GM18868 (cell line): ENCODE results near the gene MZT2A.
"Not testable (repeated sequence)": the region's sequence is repeated elsewhere in the genome, so short reads cannot be mapped to it uniquely, and the experiment has no call there.

Experiments
- ATAC-seq: cut with Tn5 transposase; IDR thresholded peaks from one replicate; pipeline ENCODE4 v1.9.1; 2021; ENCODE audit warnings: mild to moderate bottlenecking, moderate library complexity; ENCODE audit not compliant: unreplicated experiment

MZT2A gene

GRCh38 chr2:131492015-131492417 lies at the start of gene MZT2A:
TSS of gene MZT2A (minus strand) at chr2:131492397. CDS start at chr2:131492376, 21 bp downstream.
- ATAC-seq, result peak; percentile 4

- not testable (repeated sequence) for ATAC-seq
Observed at GRCh38 chr2:131538856-131539255, 46.7 kb upstream of the MZT2A start.

GRCh38 chr2:131536841-131537240 lies 44.6 kb upstream of the MZT2A start:
- not testable (repeated sequence) for ATAC-seq

GRCh38 chr2:131535951-131536826 lies 44.0 kb upstream of the MZT2A start:
- ATAC-seq, result not testable (repeated sequence)

- no peak for ATAC-seq
Observed at GRCh38 chr2:131535526-131535925, 43.3 kb upstream of the MZT2A start.

- ATAC-seq, result not testable (repeated sequence)
Observed at GRCh38 chr2:131534965-131535364, 42.8 kb upstream of the MZT2A start.

- ATAC-seq, result not testable (repeated sequence)
Observed at GRCh38 chr2:131534317-131534672, 42.1 kb upstream of the MZT2A start.

- ATAC-seq, result not testable (repeated sequence)
Observed at GRCh38 chr2:131533609-131534316, 41.6 kb upstream of the MZT2A start.

GRCh38 chr2:131532723-131533608 lies 40.8 kb upstream of the MZT2A start:
- not testable (repeated sequence) for ATAC-seq

- ATAC-seq, result not testable (repeated sequence)
Observed at GRCh38 chr2:131531547-131532185, 39.5 kb upstream of the MZT2A start.

GRCh38 chr2:131530626-131531344 lies 38.6 kb upstream of the MZT2A start:
- not testable (repeated sequence) for ATAC-seq

- ATAC-seq, result not testable (repeated sequence)
Observed at GRCh38 chr2:131529864-131530445, 37.8 kb upstream of the MZT2A start.

GRCh38 chr2:131528981-131529863 lies 37.0 kb upstream of the MZT2A start:
- ATAC-seq, result peak; percentile 68

GRCh38 chr2:131527131-131528001 lies 35.2 kb upstream of the MZT2A start, which contains the start of gene CCDC74A:
TSS of gene CCDC74A (plus strand) at chr2:131527888. CDS start at chr2:131527971, 83 bp downstream.
- ATAC-seq, result peak; percentile 84

- ATAC-seq, result not testable (repeated sequence)
Observed at GRCh38 chr2:131525256-131525655, 33.1 kb upstream of the MZT2A start.

GRCh38 chr2:131521961-131522781 lies 30.0 kb upstream of the MZT2A start:
- ATAC-seq, result no peak
